Measurements from ENCODE around the gene ERC2.

GRCh38 chr3:55724407-55724784 lies 743.9 kb downstream of the ERC2 start:
- TF ChIP-seq KLF1 (tag by site-specific recombination; IDR thresholded peaks at IDR 0.05) (no peak), MZF1 (tag by site-specific recombination; IDR thresholded peaks at IDR 0.05; ENCODE audit: borderline replicate concordance) (no peak), ZBTB20 (tag by site-specific recombination; IDR thresholded peaks at IDR 0.05) (no peak)
- TF ChIP-seq, protein P1, sequence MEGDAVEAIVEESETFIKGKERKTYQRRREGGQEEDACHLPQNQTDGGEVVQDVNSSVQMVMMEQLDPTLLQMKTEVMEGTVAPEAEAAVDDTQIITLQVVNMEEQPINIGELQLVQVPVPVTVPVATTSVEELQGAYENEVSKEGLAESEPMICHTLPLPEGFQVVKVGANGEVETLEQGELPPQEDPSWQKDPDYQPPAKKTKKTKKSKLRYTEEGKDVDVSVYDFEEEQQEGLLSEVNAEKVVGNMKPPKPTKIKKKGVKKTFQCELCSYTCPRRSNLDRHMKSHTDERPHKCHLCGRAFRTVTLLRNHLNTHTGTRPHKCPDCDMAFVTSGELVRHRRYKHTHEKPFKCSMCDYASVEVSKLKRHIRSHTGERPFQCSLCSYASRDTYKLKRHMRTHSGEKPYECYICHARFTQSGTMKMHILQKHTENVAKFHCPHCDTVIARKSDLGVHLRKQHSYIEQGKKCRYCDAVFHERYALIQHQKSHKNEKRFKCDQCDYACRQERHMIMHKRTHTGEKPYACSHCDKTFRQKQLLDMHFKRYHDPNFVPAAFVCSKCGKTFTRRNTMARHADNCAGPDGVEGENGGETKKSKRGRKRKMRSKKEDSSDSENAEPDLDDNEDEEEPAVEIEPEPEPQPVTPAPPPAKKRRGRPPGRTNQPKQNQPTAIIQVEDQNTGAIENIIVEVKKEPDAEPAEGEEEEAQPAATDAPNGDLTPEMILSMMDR (tag by site-specific recombination; IDR thresholded peaks at IDR 0.05) = no peak

All from HEK293 (cell line).